HL-60 (cell line): ENCODE data around the gene BSND.

ENCODE experiments used
- POLR2AphosphoS5 ChIP-seq: IDR thresholded peaks from 2 replicates; pipeline ENCODE4 v1.6.1; 2012; ENCODE audit warnings: low read depth
- TF ChIP-seq, protein P1 (sequence below): IDR thresholded peaks from one replicate; pipeline ENCODE4 v1.5.1; 2011; ENCODE audit warnings: low read length, control low read depth, inconsistent platforms; ENCODE audit not compliant: insufficient read depth
- TF ChIP-seq, protein P2 (sequence below): IDR thresholded peaks from 2 replicates; pipeline ENCODE4 v1.6.1; 2012; ENCODE audit warnings: low read depth; ENCODE audit not compliant: insufficient replicate concordance

GRCh38 chr1:55033265-55033614 is 34.5 kb downstream of the BSND start:
- TF ChIP-seq, protein P1, sequence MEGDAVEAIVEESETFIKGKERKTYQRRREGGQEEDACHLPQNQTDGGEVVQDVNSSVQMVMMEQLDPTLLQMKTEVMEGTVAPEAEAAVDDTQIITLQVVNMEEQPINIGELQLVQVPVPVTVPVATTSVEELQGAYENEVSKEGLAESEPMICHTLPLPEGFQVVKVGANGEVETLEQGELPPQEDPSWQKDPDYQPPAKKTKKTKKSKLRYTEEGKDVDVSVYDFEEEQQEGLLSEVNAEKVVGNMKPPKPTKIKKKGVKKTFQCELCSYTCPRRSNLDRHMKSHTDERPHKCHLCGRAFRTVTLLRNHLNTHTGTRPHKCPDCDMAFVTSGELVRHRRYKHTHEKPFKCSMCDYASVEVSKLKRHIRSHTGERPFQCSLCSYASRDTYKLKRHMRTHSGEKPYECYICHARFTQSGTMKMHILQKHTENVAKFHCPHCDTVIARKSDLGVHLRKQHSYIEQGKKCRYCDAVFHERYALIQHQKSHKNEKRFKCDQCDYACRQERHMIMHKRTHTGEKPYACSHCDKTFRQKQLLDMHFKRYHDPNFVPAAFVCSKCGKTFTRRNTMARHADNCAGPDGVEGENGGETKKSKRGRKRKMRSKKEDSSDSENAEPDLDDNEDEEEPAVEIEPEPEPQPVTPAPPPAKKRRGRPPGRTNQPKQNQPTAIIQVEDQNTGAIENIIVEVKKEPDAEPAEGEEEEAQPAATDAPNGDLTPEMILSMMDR, result no peak
- no peak for TF ChIP-seq POLR2AphosphoS5
- TF ChIP-seq, protein P2, sequence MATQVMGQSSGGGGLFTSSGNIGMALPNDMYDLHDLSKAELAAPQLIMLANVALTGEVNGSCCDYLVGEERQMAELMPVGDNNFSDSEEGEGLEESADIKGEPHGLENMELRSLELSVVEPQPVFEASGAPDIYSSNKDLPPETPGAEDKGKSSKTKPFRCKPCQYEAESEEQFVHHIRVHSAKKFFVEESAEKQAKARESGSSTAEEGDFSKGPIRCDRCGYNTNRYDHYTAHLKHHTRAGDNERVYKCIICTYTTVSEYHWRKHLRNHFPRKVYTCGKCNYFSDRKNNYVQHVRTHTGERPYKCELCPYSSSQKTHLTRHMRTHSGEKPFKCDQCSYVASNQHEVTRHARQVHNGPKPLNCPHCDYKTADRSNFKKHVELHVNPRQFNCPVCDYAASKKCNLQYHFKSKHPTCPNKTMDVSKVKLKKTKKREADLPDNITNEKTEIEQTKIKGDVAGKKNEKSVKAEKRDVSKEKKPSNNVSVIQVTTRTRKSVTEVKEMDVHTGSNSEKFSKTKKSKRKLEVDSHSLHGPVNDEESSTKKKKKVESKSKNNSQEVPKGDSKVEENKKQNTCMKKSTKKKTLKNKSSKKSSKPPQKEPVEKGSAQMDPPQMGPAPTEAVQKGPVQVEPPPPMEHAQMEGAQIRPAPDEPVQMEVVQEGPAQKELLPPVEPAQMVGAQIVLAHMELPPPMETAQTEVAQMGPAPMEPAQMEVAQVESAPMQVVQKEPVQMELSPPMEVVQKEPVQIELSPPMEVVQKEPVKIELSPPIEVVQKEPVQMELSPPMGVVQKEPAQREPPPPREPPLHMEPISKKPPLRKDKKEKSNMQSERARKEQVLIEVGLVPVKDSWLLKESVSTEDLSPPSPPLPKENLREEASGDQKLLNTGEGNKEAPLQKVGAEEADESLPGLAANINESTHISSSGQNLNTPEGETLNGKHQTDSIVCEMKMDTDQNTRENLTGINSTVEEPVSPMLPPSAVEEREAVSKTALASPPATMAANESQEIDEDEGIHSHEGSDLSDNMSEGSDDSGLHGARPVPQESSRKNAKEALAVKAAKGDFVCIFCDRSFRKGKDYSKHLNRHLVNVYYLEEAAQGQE, result no peak
